Measurements from ENCODE around the gene BEST1. TPM values are rescaled to one million over a fixed set of nuclear protein-coding genes. Genes with fewer than 3 reads are reported as not detected.
A peak's percentile ranks its signal among the peaks of the same experiment; 100 is the strongest.
"Not testable (repeated sequence)": the region's sequence is repeated elsewhere in the genome, so short reads cannot be mapped to it uniquely, and the experiment has no call there.

BEST1 gene
- total and polyA plus RNA-seq, 7 experiments from 2014 or later, result 0.49 to 7.1 (median 0.92) TPM; not detected in 1

DNA sequence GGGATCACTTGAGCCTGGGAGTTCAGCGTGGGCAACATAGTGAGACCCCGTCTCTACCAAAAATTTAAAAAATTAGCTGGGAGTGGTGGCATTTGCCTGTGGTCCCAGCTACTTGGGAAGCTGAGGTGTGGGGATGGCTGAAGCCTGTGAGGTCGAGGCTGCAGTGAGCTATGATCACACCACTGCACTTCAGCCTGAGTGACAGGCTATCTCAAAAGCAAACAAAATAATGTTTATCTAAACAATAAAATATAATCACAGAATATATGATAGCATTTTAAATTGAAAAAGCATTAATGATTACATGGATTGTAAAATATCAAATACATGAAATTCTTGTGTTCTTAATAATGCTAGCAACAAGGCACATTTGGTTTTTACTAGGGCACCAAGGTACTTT lies 2.7 kb downstream of the BEST1 start:
- Histone ChIP-seq H3K27me3 (ENCODE audit: control insufficient read depth in 2 of 2, insufficient read depth in 2 of 2, low read length in 2 of 2) (peaks cover 0 to 5% of the 10 kb centered on the region in 2 donors), H3K36me3 (ENCODE audit: control insufficient read depth in 2 of 3, insufficient read depth in 3 of 3, low read length in 3 of 3) (no peaks in the 10 kb centered on the region)
- POLR2A ChIA-PET, result interaction anchor here (1.6 kb wide), 1 partner anchor 16 kb away, joined by 4 read pairs; no protein-coding TSS in a partner anchor

DNA sequence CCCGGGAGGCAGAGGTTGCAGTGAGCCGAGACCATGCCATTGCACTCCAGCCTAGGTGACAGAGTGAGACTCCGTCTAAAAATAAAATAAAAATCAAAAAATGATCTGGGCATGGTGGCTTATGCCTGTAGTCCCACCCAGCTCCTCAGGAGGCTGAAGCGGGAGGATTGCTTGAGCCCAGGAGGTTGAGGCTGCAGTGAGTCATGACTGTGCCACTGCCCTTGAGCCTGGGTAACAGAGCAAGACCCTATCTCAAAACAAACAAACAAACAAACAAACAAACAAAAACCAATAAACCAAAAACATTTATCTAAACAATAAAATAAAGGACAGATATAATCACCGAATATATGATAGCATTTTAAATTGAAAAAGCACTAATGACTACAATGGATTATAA lies 3.5 kb downstream of the BEST1 start:
- CTCF ChIA-PET; H3K36me3 ChIP-seq (ENCODE audit: control insufficient read depth in 2 of 3, insufficient read depth in 3 of 3, low read length in 3 of 3); POLR2A ChIA-PET; H3K27ac ChIP-seq (ENCODE audit: low read depth, low read length); H3K27ac Mint-ChIP-seq; DNase-seq; H3K4me3 ChIP-seq (ENCODE audit: low read length); H3K36me3 Mint-ChIP-seq; H3K4me1 ChIP-seq (ENCODE audit: control insufficient read depth in 2 of 2, insufficient read depth in 2 of 2, low read length in 2 of 2); ATAC-seq; H3K9me3 ChIP-seq (ENCODE audit: control insufficient read depth in 2 of 3, low read length in 3 of 3); H3K4me3 Mint-ChIP-seq; H3K9me3 Mint-ChIP-seq; H3K27me3 ChIP-seq (ENCODE audit: control insufficient read depth in 2 of 2, insufficient read depth in 2 of 2, low read length in 2 of 2): not testable (repeated sequence)
- Mint-ChIP-seq H3K4me1 (peaks cover 0 to 13% (median 3%) of the 10 kb centered on the region in 7 donors), H3K27me3 (peaks cover 6 to 25% (median 8%) of the 10 kb centered on the region in 5 donors)
- intact Hi-C loops (cut with micrococcal nuclease), result loop anchor here in 1 of 2 donors (2.0 kb wide), 1 partner anchor 129 kb away; no protein-coding TSS in a partner anchor

More for the DNA sequence above, 2.7 kb downstream of the BEST1 start:
- H3K4me3 Mint-ChIP-seq, result no peak overlapping the region
- peaks cover 6 to 25% (median 8%) of the 10 kb centered on the region in 5 donors for H3K27me3 Mint-ChIP-seq
- CTCF ChIA-PET, result interaction anchor here (1.0 kb wide), 1 partner anchor 129 kb away, joined by 3 read pairs; no protein-coding TSS in a partner anchor
- H3K9me3 Mint-ChIP-seq, result no peaks in the 10 kb centered on the region
- intact Hi-C loops (cut with micrococcal nuclease), result no loop called here
- H3K27ac Mint-ChIP-seq, result no peak overlapping the region
- Histone ChIP-seq H3K4me1 (ENCODE audit: control insufficient read depth in 2 of 2, insufficient read depth in 2 of 2, low read length in 2 of 2) (peaks cover 0 to under 1% of the 10 kb centered on the region in 2 donors), H3K9me3 (ENCODE audit: control insufficient read depth in 2 of 3, low read length in 3 of 3) (no peaks in the 10 kb centered on the region), H3K27ac (ENCODE audit: low read depth, low read length) (no peak overlapping the region), H3K4me3 (ENCODE audit: low read length) (no peak overlapping the region)
- ATAC-seq, result no peak
- DNase-seq, result no peak
- H3K4me1 Mint-ChIP-seq, result peaks cover 0 to 13% (median 3%) of the 10 kb centered on the region in 7 donors
- H3K36me3 Mint-ChIP-seq, result no peaks in the 10 kb centered on the region

DNA sequence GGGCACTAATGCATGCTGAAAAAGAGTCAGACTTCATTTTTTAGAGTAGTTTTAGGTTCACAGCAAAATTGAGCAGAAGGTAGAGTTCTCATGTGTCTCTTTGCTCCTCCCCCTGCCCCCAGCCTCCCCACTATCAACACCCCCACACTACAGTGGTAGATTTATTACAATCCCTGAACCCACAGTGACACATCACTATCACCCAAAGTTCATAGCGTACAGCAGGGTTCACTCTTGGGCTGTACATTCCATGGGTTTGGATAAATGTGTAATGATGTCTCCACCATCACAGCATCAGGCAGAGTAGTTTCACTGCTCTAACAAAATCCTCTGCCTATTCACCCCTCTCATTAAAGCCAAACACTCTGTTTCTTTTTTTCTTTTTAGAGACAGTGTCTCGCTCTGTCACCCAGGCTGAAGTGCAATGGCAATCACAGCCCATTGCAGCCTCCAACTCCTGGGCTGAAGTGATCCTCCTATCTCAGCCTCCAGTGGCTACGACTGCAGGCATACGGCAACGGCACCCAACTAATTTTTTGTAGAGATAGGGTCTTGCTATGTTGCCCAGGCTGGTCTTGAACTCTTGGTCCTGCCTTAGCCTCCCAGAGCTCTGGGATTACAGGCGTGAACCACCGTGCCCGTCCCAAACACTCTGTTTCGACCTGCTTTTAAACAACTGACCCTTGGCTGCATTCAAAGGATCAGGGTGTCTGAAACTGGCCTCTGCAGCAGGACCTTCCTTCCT lies 4.1 kb downstream of the BEST1 start:
- Histone ChIP-seq H3K4me3 (ENCODE audit: low read length) (no peak overlapping the region), H3K27me3 (ENCODE audit: control insufficient read depth in 2 of 2, insufficient read depth in 2 of 2, low read length in 2 of 2) (peaks cover 0 to 5% of the 10 kb centered on the region in 2 donors), H3K4me1 (ENCODE audit: control insufficient read depth in 2 of 2, insufficient read depth in 2 of 2, low read length in 2 of 2) (no peaks in the 10 kb centered on the region), H3K9me3 (ENCODE audit: control insufficient read depth in 2 of 3, low read length in 3 of 3) (no peaks in the 10 kb centered on the region), H3K36me3 (ENCODE audit: control insufficient read depth in 2 of 3, insufficient read depth in 3 of 3, low read length in 3 of 3) (no peaks in the 10 kb centered on the region), H3K27ac (ENCODE audit: low read depth, low read length) (no peak overlapping the region)
- no peak overlapping the region for H3K4me3 Mint-ChIP-seq
- no peak for ATAC-seq
- ChIA-PET CTCF (no interaction called here), POLR2A (interaction anchor here (0.9 to 1.8 kb wide), 2 partner anchors 14 to 72 kb away, joined by 3 to 7 read pairs; partner anchors contain the start of gene FTH1)
- H3K36me3 Mint-ChIP-seq, result peaks cover 0 to 8% (median 0%) of the 10 kb centered on the region in 5 donors
- no peak for DNase-seq
- peaks cover 0 to 2% (median 0%) of the 10 kb centered on the region in 11 donors for H3K9me3 Mint-ChIP-seq
- peaks cover 0 to 13% (median 3%) of the 10 kb centered on the region in 7 donors for H3K4me1 Mint-ChIP-seq
- H3K27me3 Mint-ChIP-seq, result peaks cover 6 to 25% (median 8%) of the 10 kb centered on the region in 5 donors
- intact Hi-C loops (cut with micrococcal nuclease), result loop anchor here in 1 of 2 donors (2.0 kb wide), 1 partner anchor 129 kb away; no protein-coding TSS in a partner anchor
- H3K27ac Mint-ChIP-seq, result no peak overlapping the region

DNA sequence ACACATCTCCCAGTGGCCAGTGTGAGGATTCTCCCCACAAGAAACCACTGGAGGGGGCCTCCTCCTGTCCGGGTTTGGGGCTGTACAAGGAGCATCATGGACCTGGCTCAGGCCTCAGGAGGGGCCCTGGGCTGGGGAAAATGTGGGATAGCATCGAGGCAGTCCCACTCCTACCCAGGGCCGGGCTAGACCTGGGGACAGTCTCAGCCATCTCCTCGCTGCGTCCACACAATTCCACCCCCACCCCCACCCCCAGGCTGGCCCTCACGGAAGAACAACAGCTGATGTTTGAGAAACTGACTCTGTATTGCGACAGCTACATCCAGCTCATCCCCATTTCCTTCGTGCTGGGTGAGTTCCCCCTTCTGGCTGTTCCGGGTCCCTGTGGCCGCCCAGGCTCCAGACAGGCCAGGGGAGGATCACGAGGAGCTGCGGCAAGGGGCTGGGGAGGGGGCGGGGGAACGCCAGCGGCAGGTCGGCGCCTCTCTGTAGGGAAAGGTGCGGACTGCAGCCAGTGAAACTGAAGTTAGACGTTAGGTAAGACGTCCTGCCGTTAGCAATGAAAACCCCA lies 4.8 kb downstream of the BEST1 start:
- ATAC-seq (peak; percentile 80), DNase-seq (no peak)
- Mint-ChIP-seq H3K36me3 (peaks cover 0 to 9% (median 0%) of the 10 kb centered on the region in 5 donors), H3K27me3 (peaks cover 6 to 25% (median 8%) of the 10 kb centered on the region in 5 donors), H3K4me1 (peaks cover 0 to 13% (median 3%) of the 10 kb centered on the region in 7 donors), H3K27ac (no peak overlapping the region), H3K9me3 (peaks cover 0 to 2% (median 0%) of the 10 kb centered on the region in 11 donors), H3K4me3 (peak overlapping the region in 8 of 10 donors; percentile 28 to 70 (median 58))
- Histone ChIP-seq H3K27ac (ENCODE audit: low read depth, low read length) (no peak overlapping the region), H3K9me3 (ENCODE audit: control insufficient read depth in 2 of 3, low read length in 3 of 3) (no peaks in the 10 kb centered on the region), H3K27me3 (ENCODE audit: control insufficient read depth in 2 of 2, insufficient read depth in 2 of 2, low read length in 2 of 2) (peaks cover 0 to 5% of the 10 kb centered on the region in 2 donors), H3K4me3 (ENCODE audit: low read length) (no peak overlapping the region), H3K36me3 (ENCODE audit: control insufficient read depth in 2 of 3, insufficient read depth in 3 of 3, low read length in 3 of 3) (no peaks in the 10 kb centered on the region), H3K4me1 (ENCODE audit: control insufficient read depth in 2 of 2, insufficient read depth in 2 of 2, low read length in 2 of 2) (no peaks in the 10 kb centered on the region)
- CTCF ChIA-PET, result no interaction called here
- POLR2A ChIA-PET, result interaction anchor here (0.9 to 1.8 kb wide), 2 partner anchors 13 to 71 kb away, joined by 3 to 7 read pairs; partner anchors contain the start of gene FTH1
- intact Hi-C loops (cut with micrococcal nuclease), result loop anchor here in 1 of 2 donors (1.0 to 2.0 kb wide), 2 partner anchors 11 to 128 kb away; no protein-coding TSS in a partner anchor

DNA sequence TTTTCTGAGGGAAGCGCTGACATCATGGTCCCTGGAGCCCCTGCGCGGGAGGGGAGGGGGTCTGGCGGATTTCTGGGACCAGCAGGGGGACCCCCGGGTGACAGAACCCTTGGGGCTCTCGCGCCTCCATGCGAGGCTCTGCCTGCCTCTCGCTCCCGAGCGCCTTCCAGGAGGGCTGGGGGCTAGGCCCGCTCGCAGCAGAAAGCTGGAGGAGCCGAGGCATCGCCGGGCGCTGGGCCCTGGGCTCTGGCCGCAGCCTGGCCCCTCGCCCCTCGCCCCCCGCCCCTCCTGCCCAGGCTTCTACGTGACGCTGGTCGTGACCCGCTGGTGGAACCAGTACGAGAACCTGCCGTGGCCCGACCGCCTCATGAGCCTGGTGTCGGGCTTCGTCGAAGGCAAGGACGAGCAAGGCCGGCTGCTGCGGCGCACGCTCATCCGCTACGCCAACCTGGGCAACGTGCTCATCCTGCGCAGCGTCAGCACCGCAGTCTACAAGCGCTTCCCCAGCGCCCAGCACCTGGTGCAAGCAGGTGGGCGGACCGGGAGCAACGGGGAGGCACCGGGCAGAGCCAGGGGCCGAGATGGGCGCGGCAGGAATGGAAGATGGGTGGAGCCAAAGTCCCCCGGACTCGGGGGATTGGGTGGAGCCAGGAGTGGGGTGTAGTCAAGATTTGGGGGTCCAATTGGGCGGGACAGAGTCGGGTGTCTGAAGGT lies 5.4 kb downstream of the BEST1 start:
- peaks cover 0 to 5% of the 10 kb centered on the region in 2 donors for H3K27me3 ChIP-seq (ENCODE audit: control insufficient read depth in 2 of 2, insufficient read depth in 2 of 2, low read length in 2 of 2)
- DNase-seq, result peak in 5 of 9 donors; percentile 21 to 40 (median 31)
- CTCF ChIA-PET, result no interaction called here
- Mint-ChIP-seq H3K36me3 (peaks cover 0 to 9% (median 0%) of the 10 kb centered on the region in 5 donors), H3K9me3 (peaks cover 0 to 2% (median 0%) of the 10 kb centered on the region in 11 donors), H3K27ac (peak overlapping the region in 1 of 9 donors; percentile 70), H3K27me3 (peaks cover 6 to 25% (median 8%) of the 10 kb centered on the region in 5 donors), H3K4me3 (peak overlapping the region; percentile 36 to 70 (median 60)), H3K4me1 (peaks cover 0 to 13% (median 3%) of the 10 kb centered on the region in 7 donors)
- H3K36me3 ChIP-seq (ENCODE audit: control insufficient read depth in 2 of 3, insufficient read depth in 3 of 3, low read length in 3 of 3), result no peaks in the 10 kb centered on the region
- no peaks in the 10 kb centered on the region for H3K4me1 ChIP-seq (ENCODE audit: control insufficient read depth in 2 of 2, insufficient read depth in 2 of 2, low read length in 2 of 2)
- peak overlapping the region; percentile 20 for H3K4me3 ChIP-seq (ENCODE audit: low read length)
- POLR2A ChIA-PET, result interaction anchor here (0.9 to 1.8 kb wide), 2 partner anchors 13 to 71 kb away, joined by 3 to 7 read pairs; partner anchors contain the start of gene FTH1
- intact Hi-C loops (cut with micrococcal nuclease), result loop anchor here in 1 of 2 donors (1.0 to 2.0 kb wide), 2 partner anchors 11 to 127 kb away; no protein-coding TSS in a partner anchor
- ATAC-seq, result peak; percentile 55
- H3K9me3 ChIP-seq (ENCODE audit: control insufficient read depth in 2 of 3, low read length in 3 of 3), result no peaks in the 10 kb centered on the region
- H3K27ac ChIP-seq (ENCODE audit: low read depth, low read length), result no peak overlapping the region

Measured in naive thymus-derived CD4-positive, alpha-beta T cell (primary cell).